ENCODE data around the gene TEX2.

The TEX2 gene

DNA sequence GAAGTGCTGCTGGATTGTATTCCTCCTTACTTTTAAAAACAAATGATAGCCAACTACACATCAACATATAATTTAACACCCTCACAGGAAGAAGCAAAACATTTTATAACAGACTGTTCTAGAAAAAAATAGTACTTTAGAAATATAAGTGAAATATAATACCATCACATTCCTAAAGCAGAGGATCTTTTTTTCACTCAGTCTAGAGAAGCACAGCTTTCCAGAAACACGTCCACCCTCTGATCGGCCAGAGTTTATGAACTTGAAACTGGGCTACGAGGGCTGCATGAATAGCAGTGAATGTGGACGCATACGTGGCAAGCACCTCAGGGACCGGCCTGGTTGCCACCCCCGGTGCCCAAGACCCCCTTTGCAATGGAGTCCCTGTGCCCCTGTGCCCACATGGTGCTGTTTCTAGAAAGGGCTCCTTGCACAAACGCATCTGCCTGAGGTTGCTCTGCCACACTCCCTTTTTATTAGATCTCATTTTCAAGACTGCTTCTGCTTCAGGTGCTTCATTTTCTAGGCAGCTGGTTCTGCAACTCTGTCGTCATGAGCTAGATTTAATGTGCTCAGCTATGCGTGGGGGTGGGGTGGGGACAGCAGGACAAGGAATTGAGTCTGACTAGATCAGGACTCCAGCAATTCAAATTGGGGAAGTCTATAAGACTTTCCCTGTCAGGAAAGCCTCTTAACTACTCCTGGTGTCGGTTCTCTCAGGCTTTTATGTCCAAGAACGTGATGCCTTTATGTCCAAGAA is 104.0 kb downstream of the TEX2 start:
- Histone ChIP-seq H3K4me2 (ENCODE audit: low read depth, low read length, poor library complexity, severe bottlenecking) (no peak overlapping the region), H3K4me3 (ENCODE audit: insufficient read depth, low read length, poor library complexity, severe bottlenecking) (no peak overlapping the region), H3K79me2 (ENCODE audit: insufficient read depth, low read length) (no peaks in the 10 kb centered on the region), H3K27ac (ENCODE audit: low read depth, low read length) (no peak overlapping the region), H4K20me1 (ENCODE audit: low read depth, low read length) (no peaks in the 10 kb centered on the region), H3K9me3 (ENCODE audit: insufficient read depth, low read length) (no peaks in the 10 kb centered on the region), H3K9ac (ENCODE audit: low read length) (no peak overlapping the region), H3K36me3 (ENCODE audit: low read length) (no peaks in the 10 kb centered on the region), H3K9me2 (replicated peaks; ENCODE audit: insufficient read depth, low read length) (no peaks in the 10 kb centered on the region), H3F3A (ENCODE audit: insufficient read depth) (no peaks in the 10 kb centered on the region), H2AFZ (ENCODE audit: low read depth, low read length, severe bottlenecking) (no peak overlapping the region), H3K27me3 (ENCODE audit: low read length) (no peaks in the 10 kb centered on the region)
- TF ChIP-seq, protein P1, sequence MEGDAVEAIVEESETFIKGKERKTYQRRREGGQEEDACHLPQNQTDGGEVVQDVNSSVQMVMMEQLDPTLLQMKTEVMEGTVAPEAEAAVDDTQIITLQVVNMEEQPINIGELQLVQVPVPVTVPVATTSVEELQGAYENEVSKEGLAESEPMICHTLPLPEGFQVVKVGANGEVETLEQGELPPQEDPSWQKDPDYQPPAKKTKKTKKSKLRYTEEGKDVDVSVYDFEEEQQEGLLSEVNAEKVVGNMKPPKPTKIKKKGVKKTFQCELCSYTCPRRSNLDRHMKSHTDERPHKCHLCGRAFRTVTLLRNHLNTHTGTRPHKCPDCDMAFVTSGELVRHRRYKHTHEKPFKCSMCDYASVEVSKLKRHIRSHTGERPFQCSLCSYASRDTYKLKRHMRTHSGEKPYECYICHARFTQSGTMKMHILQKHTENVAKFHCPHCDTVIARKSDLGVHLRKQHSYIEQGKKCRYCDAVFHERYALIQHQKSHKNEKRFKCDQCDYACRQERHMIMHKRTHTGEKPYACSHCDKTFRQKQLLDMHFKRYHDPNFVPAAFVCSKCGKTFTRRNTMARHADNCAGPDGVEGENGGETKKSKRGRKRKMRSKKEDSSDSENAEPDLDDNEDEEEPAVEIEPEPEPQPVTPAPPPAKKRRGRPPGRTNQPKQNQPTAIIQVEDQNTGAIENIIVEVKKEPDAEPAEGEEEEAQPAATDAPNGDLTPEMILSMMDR (IDR thresholded peaks at IDR 0.05; ENCODE audit: insufficient read depth, low read length, poor library complexity, severe bottlenecking): no peak
- no peak for TF ChIP-seq EZH2phosphoT487 (conservative IDR thresholded peaks at IDR 0.05; ENCODE audit: low read length)

DNA sequence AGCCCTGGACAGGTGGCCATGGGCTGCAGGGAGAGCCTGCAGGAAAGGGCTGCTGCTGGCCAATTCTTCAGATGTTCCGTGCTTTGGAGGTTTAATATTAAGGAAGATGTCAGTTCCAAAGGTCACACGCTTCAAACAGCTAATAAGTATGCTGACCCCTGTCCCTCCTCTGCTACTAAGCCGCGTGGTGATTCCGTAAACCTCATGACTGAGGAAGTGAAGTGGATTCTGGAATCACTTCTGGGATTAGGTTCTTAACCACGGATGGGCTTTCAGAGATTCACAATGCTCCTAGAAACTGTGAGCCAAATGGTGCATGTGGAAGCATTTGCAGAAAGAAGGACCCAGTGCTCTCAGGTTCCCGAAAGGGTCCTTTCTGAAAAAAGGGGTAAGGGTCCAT is 104.7 kb downstream of the TEX2 start:
- no peaks in the 10 kb centered on the region for H3F3A ChIP-seq (ENCODE audit: insufficient read depth)
- no peaks in the 10 kb centered on the region for H3K79me2 ChIP-seq (ENCODE audit: insufficient read depth, low read length)
- no peak for TF ChIP-seq EZH2phosphoT487 (conservative IDR thresholded peaks at IDR 0.05; ENCODE audit: low read length)
- TF ChIP-seq, protein P1 (IDR thresholded peaks at IDR 0.05; ENCODE audit: insufficient read depth, low read length, poor library complexity, severe bottlenecking): no peak
- no peaks in the 10 kb centered on the region for H3K36me3 ChIP-seq (ENCODE audit: low read length)
- no peak overlapping the region for H2AFZ ChIP-seq (ENCODE audit: low read depth, low read length, severe bottlenecking)
- no peaks in the 10 kb centered on the region for H3K27me3 ChIP-seq (ENCODE audit: low read length)
- no peak overlapping the region for H3K27ac ChIP-seq (ENCODE audit: low read depth, low read length)
- no peak overlapping the region for H3K9ac ChIP-seq (ENCODE audit: low read length)
- no peak overlapping the region for H3K4me2 ChIP-seq (ENCODE audit: low read depth, low read length, poor library complexity, severe bottlenecking)
- no peak overlapping the region for H3K4me3 ChIP-seq (ENCODE audit: insufficient read depth, low read length, poor library complexity, severe bottlenecking)
- no peaks in the 10 kb centered on the region for H4K20me1 ChIP-seq (ENCODE audit: low read depth, low read length)
- no peaks in the 10 kb centered on the region for H3K9me3 ChIP-seq (ENCODE audit: insufficient read depth, low read length)
- no peaks in the 10 kb centered on the region for H3K9me2 ChIP-seq (replicated peaks; ENCODE audit: insufficient read depth, low read length)

DNA sequence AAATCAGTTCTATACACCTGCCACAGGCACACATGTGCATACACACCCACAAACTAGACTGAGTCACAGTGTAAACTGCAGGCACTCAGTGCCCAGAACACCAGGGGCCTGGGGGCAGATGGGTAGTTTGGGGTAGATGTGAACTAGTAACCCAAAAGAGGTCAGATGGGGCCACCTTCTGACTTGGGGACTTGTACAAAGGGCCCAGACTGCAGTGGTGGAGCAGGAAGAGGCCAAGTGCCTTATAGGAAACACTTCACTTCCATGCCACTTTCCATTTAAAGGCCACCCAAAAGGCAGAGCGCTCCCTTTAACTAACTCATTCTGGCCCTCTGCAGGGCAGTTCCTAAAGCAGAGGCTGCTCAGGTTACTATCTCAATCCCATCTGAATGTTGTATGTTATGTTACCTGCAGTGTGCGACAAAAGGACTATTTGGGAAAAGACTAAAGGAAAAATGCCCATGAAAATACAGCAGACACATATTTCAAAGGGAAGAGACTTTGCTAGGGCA is 105.3 kb downstream of the TEX2 start:
- Histone ChIP-seq H2AFZ (ENCODE audit: low read depth, low read length, severe bottlenecking) (no peak overlapping the region), H3K27me3 (ENCODE audit: low read length) (no peaks in the 10 kb centered on the region), H3K4me2 (ENCODE audit: low read depth, low read length, poor library complexity, severe bottlenecking) (no peak overlapping the region), H4K20me1 (ENCODE audit: low read depth, low read length) (no peaks in the 10 kb centered on the region), H3K36me3 (ENCODE audit: low read length) (no peaks in the 10 kb centered on the region), H3K9ac (ENCODE audit: low read length) (no peak overlapping the region), H3F3A (ENCODE audit: insufficient read depth) (no peaks in the 10 kb centered on the region), H3K27ac (ENCODE audit: low read depth, low read length) (no peak overlapping the region), H3K9me2 (replicated peaks; ENCODE audit: insufficient read depth, low read length) (no peaks in the 10 kb centered on the region), H3K79me2 (ENCODE audit: insufficient read depth, low read length) (no peaks in the 10 kb centered on the region), H3K9me3 (ENCODE audit: insufficient read depth, low read length) (no peaks in the 10 kb centered on the region), H3K4me3 (ENCODE audit: insufficient read depth, low read length, poor library complexity, severe bottlenecking) (no peak overlapping the region)
- TF ChIP-seq, protein P1 (IDR thresholded peaks at IDR 0.05; ENCODE audit: insufficient read depth, low read length, poor library complexity, severe bottlenecking): no peak
- no peak for TF ChIP-seq EZH2phosphoT487 (conservative IDR thresholded peaks at IDR 0.05; ENCODE audit: low read length)

All from SU-DHL-6 (cell line).